ENCODE data around the gene HPS1.

DNA sequence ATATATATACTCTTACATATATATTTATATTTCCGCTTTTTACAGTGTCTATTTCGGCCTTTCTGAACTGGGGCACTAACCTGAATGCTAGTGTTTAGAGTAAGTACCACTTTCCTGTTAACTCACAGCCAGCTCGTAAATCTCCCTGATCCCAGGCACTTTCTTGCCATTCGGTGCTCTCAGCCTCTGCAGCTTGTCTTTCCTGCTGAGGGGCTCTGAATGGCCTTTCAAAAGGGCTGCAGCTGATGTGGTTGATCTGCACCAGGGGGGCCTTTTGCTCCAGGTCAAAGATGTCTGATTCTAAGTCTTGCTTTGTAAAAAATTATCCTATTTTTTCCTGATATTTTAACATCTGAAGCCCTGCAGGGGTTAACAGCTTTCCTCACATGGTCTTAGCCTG lies 25.5 kb upstream of the HPS1 start:
- TF ChIP-seq, protein P1, sequence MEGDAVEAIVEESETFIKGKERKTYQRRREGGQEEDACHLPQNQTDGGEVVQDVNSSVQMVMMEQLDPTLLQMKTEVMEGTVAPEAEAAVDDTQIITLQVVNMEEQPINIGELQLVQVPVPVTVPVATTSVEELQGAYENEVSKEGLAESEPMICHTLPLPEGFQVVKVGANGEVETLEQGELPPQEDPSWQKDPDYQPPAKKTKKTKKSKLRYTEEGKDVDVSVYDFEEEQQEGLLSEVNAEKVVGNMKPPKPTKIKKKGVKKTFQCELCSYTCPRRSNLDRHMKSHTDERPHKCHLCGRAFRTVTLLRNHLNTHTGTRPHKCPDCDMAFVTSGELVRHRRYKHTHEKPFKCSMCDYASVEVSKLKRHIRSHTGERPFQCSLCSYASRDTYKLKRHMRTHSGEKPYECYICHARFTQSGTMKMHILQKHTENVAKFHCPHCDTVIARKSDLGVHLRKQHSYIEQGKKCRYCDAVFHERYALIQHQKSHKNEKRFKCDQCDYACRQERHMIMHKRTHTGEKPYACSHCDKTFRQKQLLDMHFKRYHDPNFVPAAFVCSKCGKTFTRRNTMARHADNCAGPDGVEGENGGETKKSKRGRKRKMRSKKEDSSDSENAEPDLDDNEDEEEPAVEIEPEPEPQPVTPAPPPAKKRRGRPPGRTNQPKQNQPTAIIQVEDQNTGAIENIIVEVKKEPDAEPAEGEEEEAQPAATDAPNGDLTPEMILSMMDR (IDR thresholded peaks at IDR 0.05), result no peak
- no peak for TF ChIP-seq RXRA (IDR thresholded peaks at IDR 0.05; ENCODE audit: borderline replicate concordance, low read depth)
- TF ChIP-seq POLR2AphosphoS5 (IDR thresholded peaks at IDR 0.05; ENCODE audit: low read depth, low read length), result no peak
- no peak for TF ChIP-seq NRF1 (IDR thresholded peaks at IDR 0.05; ENCODE audit: low read depth, low read length)

Data from SK-N-SH (cell line).